DOHH2 (cell line): Measurements from ENCODE around the gene PDIA4.

Experiments used
- CTCF ChIP-seq: fragments of 200-600 bp; sonication (generic); IDR thresholded peaks from one replicate; pipeline ENCODE4 v1.5.1; 2014; ENCODE audit warnings: antibody characterized with exemption, mild to moderate bottlenecking, low read depth, low read length; ENCODE audit not compliant: poor library complexity, severe bottlenecking
- EZH2phosphoT487 ChIP-seq: fragments of 200-600 bp; sonication (generic); IDR thresholded peaks from 2 replicates; pipeline ENCODE4 v1.6.1; 2017; ENCODE audit warnings: borderline replicate concordance, mild to moderate bottlenecking, antibody characterized with exemption, low read length, moderate library complexity, mixed read lengths

GRCh38 chr7:148997497-148997896 is 30.8 kb downstream of the PDIA4 start:
- TF ChIP-seq CTCF (no peak), EZH2phosphoT487 (no peak)
